Stimulated activated CD8-positive, alpha-beta memory T cell treated with anti-CD3 and anti-CD28 coated beads, Interleukin-15, amount 100 ng/mL, for 48 hours (primary cell): Measurements from ENCODE around the gene TEKTIP1.
"Not testable (repeated sequence)": the region's sequence is repeated elsewhere in the genome, so short reads cannot be mapped to it uniquely, and the experiment has no call there.

Experiments
- DNase-seq, 2 donors: peaks; one replicate each; pipeline ENCODE4 v3.0.0-alpha.2; 2020; ENCODE audit warnings: low read depth in 2 of 2

Gene TEKTIP1

DNA sequence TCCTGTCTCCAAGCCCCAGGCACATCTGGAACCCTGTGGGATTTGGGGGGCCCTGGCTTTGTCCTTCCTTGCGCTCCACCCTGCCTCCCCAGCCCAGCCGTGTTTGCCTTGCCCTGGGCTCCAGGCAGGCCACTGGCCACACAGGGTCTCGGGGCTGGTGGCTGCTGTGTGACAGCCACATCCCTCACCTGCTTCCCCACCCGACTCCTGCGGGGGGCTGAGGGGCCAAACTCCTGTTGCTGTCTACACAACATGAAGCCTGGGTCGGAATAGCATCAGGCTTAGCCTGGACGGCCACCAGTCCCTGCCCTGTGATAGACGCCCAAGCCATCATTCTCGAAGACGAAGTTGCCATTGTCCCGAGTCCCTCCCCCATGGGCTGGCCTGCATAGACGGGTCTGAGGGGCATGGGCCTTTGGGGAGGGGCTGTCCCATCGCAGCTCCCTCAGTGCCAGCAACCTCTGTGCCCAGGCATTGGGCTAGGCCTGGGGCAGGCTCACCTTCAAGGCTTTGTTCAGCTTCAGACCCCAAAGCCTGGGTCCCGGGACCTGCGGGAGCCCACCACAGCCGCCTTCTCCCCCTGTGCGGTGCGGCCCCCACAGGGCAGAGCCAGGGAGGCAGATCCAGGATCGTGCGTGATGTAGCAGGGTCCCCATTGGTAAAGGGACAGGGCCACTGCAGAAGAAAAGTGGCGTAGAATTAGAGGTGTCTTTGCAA is 15.5 kb upstream of the TEKTIP1 start:
- DNase-seq = no peak

DNA sequence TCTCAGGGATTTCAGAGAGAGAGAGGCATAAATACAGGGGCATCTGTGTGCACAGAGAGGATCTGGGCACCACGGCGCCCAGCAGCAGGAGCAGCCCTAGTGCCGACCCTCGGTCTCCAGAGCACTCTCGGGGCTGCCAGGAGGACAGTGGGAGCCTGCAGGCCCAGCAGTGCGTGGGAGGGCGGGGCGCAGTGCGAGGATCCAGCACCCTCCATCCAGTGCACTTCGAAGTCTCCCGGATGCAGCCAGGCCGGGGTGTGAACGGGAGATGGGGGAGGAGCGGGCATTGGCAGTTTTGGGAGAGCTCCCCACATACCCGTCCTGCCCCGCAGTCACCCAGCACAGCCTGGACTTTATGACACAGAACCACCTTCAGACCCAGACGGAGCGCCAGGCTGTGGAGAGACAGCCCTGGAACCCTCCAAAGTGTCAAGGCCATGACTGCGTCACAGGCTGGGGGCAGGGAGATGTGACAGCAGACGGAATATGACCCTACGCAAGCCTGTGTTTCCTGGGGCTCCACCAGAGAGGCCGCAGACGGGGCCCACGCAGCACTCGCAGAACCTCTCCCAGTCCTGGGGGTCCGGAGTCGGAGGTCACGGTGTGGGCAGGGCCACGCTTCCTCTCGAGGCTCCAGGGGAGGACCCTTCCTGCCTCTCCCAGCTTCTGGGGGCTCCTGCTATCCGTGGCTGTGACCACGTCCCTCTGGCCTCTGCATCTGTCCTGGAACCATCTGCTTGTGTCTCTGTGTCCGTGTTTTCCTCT is 14.7 kb upstream of the TEKTIP1 start:
- no peak for DNase-seq

DNA sequence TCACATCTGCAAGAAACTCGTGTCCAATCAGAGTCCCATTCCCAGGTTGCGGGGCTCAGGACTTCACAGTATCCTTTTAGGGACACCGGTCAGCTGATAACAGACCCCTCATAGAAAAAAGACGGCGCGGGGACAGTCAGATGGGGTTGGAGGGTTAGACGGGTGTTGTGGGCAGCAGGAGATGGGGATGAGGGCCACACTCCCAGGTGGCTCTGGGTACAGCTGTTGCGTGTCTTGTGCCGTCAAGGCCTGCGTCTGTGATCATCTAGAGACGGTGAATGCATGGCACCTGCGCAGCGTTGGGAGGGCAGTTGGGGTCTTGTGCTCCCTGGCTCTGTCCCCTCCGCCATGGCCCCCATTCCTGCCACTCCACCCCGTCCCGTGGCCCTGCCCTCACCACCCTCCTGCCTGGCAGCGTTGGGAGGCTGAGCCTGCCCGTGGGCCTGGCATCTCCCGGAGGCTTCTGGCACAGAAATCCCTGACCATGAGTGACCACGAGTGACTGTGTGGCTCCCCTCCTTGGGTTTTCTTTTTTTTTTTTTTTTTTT is 14.0 kb upstream of the TEKTIP1 start:
- no peak for DNase-seq

DNA sequence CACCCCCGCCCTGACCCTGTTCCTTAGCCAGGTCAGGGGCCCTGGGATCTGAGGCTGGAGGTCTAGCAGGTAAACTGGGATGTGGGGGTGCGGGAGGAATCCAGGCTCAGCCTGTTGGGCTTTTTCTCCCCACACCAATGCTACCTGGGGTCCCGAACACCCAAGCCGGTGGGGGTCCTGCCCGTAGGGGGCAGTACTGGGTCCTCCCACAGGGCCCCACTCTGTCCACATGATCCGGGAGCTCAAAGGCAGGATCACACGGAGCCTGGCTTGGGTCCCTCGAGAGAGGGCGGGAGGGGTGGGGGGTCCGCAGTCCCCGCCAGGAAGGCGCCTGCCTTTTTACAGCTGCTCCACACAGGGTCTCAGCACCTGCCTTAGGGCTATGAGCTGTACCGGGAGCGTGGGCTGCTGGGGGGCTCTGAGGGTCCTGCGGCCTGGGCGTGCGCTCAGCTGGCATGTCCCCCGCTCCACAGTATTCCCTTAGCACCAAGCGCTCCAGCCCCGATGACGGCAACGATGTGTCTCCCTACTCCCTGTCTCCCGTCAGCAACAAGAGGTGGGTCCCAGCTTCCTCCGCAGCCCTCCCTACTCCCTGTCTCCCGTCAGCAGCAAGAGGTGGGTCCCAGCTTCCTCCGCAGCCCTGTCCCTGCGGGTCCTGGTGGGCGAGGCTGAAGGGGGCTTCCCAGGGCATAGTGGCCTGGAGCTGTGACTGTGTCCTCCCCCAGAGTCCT is 12.3 kb upstream of the TEKTIP1 start:
- no peak for DNase-seq

DNA sequence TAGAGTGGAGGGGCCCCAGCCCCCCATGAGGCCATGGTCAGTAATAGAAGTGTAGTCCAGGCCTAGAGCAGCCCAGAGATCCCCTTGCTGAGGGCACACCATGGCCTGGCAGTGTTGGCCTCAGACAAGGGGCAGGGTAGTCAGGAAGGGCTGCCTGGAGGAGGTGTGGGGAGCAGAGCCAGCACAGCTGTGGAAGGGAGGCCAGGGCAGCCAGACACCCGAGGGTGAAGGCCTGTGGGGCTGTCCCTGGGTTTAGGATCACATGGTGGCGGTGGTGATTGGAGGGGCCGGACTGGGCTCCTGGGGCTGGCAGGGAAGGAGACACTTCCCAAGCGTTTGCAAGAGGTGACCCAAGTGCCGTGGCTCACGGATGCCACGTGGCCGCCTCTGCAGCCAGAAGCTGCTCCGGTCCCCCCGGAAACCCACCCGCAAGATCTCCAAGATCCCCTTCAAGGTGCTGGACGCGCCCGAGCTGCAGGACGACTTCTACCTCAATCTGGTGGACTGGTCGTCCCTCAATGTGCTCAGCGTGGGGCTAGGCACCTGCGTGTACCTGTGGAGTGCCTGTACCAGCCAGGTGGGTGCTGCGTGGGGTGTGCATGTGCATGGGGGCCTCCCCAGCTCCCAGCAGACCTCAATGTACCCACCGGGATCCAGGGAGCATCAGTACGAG is 11.6 kb upstream of the TEKTIP1 start:
- DNase-seq = no peak

DNA sequence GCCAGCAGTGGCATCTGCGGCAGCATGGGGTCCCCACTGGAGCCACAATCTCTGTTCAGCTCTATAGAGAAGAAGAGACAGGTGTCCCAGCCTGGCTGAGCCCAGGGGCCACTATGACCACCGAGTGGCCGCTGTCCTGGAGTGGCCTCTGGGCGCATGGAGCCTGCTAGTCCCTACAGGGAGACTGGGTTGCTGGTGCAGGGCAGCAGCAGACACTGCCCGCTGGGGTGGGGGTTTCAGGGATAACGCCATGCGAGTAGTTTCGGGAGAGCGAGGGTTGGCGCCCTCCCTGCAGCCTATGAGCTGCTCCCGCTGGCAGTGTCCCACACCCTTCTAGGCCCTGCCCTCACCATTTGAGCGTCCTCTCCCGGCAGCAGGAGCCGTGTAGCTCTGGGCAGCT is 10.9 kb upstream of the TEKTIP1 start:
- DNase-seq = no peak

DNA sequence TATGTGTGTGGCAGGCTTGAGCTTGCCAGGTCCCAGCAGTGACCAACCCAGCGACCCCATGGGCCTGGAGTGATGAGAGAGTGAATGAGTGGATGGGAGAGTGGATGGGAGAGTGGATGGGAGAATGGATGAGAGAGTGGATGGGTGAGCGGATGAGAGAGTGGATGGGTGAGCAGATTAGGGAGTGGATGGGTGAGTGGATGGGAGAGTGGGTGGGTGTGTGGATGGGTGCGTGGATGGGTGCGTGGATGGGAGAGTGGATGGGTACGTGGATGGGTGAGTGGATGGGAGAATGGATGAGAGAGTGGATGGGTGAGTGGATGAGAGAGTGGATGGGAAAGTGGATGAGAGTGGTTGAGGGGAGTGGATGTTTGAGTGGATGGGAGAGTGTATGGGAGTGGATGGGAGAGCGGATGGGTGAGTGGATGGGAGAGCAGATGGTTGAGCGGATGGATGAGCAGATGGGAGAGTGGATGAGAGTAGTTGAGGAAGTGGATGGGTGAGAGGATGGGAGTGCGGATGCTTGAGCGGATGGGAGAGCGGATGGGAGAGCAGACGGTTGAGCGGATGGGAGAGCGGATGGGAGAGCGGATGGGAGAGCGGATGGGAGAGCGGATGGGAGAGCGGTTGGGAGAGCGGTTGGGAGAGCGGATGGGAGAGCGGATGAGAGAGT is 10.3 kb upstream of the TEKTIP1 start:
- DNase-seq = no peak

DNA sequence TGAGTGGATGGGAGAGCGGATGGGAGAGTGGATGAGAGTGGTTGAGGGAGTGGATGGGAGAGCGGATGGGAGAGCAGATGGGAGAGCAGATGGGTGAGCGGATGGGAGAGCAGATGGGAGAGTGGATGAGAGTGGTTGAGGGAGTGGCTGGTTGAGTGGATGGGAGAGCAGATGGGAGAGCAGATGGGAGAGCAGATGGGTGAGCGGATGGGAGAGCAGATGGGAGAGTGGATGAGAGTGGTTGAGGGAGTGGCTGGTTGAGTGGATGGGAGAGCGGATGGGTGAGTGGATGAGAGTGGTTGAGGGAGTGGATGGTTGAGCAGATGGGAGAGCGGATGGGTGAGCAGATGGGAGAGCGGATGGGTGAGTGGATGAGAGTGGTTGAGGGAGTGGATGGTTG is 9.7 kb upstream of the TEKTIP1 start:
- not testable (repeated sequence) for DNase-seq

DNA sequence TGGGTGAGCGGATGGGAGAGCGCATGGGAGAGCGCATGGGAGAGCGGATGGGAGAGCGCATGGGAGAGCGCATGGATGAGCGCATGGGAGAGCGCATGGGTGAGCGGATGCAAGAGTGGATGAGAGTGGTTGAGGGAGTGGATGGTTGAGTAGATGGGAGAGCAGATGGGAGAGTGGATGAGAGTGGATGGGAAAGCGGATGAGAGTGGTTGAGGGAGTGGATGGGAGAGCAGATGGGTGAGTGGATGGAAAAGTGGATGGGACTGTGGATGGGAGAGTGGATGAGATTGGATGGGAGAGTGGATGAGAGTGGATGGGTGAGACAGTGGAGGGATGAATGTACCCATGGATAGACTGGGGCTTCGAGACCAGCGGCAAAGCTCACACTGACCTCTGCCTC is 8.6 kb upstream of the TEKTIP1 start:
- no peak for DNase-seq

DNA sequence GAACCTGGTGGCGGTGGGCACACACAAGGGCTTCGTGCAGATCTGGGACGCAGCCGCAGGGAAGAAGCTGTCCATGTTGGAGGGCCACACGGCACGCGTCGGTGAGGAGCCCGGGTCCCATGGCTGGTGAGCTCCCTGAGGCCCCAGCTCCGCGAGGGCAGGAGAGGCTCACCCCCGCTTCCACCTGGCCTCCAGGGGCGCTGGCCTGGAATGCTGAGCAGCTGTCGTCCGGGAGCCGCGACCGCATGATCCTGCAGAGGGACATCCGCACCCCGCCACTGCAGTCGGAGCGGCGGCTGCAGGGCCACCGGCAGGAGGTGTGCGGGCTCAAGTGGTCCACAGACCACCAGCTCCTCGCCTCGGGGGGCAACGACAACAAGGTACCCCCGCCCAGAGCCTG is 7.3 kb upstream of the TEKTIP1 start:
- no peak for DNase-seq

DNA sequence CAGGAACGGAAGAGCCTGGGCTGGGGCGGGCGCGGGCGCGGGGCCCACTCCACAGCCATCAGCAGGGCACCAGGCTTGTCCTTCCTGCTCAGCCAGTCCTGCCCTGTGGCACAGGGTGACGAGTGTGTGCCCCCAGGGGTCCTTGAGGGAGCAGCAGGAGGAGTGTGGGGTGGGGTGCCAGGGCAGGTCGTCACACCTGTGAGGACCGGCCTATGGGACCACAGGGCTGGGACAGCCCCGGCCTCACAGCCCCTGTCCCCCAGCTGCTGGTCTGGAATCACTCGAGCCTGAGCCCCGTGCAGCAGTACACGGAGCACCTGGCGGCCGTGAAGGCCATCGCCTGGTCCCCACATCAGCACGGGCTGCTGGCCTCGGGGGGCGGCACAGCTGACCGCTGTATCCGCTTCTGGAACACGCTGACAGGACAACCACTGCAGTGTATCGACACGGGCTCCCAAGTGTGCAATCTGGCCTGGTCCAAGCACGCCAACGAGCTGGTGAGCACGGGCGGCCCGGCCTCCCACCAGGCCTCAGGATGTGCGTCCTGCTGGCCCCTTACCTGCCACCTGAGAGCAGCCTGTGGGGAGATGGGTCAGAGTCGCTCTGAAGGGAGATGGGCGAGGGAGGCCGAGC is 6.7 kb upstream of the TEKTIP1 start:
- no peak for DNase-seq

DNA sequence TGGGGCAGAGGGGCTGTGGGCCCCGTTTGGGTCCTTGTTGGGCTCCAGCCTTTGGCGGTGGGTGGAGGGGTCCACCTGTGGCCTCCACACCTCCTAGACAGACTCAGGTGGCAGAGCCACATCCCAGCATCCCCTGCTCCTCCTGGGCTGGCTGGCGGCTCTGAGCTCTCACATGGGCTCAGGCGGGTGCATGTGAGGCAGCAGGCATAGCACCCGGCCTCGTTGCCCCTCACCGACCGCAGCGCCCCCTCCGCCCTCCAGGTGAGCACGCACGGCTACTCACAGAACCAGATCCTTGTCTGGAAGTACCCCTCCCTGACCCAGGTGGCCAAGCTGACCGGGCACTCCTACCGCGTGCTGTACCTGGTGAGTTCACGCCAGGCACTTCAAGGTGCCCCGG is 5.9 kb upstream of the TEKTIP1 start:
- no peak for DNase-seq

DNA sequence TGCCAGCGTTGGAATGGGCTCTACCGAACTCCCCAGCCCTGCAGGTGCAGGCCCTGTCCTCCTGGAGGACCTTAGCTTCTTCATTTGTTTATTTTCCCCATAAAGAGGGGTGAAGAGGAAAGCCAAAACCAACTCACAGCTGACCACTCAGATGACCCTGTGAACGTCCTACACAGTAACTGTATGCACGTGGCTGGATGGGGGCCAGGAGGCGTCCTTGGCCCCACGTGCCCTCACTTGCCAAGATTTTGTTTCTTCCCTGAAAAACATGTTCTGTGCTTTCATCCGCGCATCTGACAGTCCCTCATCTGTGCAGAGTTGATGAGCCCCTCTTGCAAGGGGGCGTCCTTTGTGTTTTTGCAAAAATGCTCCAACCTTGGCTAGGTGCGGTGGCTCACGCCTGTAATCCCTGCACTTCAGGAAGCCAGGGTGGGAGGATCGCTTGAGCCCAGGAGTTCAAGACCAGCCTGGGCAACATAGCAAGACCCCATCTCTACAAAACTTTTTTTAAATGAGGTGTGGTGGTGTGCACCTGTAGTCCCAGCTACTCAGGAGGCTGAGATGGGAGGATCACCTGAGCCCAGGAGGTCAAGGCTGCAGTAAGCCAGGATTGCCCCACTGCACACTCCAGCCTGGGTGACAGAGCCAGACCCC is 5.3 kb upstream of the TEKTIP1 start:
- no peak for DNase-seq

DNA sequence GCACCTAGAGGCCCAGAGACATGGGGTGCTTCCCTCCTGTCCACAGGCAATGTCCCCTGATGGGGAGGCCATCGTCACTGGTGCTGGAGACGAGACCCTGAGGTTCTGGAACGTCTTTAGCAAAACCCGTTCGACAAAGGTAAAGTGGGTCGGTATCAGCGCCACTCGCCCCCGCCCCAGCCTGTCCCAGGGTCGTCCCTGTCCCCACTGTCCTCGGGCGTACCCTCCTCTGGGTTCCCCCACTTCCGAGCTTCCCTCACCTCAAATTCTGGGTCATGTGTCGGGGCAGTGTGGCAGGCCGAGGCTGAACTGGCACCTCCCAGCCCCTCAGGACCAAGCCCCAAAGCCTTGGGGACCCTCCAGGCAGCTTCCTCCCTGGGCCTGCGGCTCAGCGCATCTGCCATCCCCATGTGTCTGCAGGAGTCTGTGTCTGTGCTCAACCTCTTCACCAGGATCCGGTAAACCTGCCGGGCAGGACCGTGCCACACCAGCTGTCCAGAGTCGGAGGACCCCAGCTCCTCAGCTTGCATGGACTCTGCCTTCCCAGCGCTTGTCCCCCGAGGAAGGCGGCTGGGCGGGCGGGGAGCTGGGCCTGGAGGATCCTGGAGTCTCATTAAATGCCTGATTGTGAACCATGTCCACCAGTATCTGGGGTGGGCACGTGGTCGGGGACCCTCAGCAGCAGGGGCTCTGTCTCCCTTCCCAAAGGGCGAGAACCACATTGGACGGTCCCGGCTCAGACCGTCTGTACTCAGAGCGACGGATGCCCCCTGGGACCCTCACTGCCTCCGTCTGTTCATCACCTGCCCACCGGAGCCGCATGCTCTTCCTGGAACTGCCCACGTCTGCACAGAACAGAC is 4.4 kb upstream of the TEKTIP1 start:
- no peak for DNase-seq

DNA sequence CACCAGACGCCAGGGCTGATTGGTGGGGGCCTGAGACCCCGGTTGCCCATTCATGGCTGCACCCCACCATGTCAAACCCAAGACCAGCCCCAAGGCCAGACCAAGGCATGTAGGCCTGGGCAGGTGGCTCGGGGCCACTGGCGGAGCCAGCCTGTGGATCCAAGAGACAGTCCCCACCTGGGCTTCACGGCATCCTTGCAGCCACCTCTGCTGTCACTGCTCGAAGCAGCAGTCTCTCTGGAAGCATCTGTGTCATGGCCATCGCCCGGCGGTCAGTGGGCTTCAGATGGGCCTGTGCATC is 3.8 kb upstream of the TEKTIP1 start:
- no peak for DNase-seq

DNA sequence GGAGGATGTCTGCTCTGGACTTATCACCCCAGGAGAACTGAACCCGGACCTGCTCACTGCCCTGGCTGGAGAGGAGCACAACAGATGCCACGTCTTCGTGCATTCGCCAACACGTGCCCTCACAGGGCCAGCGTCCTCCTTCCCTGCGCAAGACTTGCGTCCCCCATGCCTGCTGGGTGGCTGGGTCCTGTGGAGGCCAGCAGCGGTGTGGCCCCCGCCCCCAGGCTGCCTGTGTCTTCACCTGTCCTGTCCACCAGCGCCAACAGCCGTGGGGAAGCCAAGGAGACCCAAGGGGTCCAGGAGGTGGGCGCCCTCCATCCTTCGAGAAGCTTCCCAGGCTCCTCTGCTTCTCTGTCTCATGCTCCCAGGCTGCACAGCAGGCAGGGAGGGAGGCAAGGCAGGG is 3.4 kb upstream of the TEKTIP1 start:
- no peak for DNase-seq

DNA sequence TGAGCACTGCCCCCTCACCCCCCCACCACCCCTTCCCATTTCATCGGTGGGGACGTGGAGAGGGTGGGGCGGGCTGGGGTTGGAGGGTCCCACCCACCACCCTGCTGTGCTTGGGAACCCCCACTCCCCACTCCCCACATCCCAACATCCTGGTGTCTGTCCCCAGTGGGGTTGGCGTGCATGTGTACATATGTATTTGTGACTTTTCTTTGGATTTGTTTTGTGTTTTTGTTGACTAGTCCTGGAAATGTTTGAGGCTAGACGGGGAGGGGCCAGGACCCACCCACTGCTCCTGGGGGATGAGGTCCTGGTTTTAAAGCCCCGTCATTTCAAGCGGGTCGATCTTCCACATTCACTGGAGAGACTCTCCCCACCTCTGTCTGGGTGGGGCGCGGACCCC is 3.0 kb upstream of the TEKTIP1 start:
- DNase-seq = no peak

DNA sequence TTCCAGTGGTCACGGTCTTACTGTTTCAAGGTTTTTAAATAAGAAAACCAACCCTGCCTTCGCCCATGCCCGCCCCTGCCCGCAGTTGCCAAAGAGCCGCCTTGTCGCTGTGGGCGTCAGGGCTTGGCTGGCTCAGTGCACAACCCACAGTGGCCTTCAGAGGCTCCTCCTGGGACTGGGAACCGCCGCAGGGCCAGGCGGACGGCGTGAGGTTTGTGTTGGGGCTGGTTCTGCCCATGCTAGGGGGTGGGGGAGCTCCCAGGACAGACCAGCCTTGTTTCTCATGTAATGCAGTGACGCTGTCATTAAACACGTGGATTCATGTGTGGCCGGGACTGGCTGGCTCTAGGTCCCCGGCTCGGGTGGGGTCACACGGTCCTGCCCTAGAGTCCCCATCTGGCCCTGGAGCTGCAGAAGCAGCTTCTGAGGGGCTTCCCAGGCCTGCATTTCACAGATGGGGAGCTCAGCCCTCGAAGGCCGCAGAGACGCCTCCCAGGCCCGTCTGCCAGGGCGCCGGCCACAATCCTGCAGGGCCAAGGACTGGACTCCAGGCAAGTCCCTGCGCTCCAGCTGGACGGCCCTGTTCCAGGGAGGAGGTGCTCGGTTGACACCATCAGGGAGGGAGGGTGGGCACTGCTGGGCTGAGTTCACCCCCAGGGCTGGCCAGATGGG is 2.4 kb upstream of the TEKTIP1 start:
- DNase-seq = no peak

DNA sequence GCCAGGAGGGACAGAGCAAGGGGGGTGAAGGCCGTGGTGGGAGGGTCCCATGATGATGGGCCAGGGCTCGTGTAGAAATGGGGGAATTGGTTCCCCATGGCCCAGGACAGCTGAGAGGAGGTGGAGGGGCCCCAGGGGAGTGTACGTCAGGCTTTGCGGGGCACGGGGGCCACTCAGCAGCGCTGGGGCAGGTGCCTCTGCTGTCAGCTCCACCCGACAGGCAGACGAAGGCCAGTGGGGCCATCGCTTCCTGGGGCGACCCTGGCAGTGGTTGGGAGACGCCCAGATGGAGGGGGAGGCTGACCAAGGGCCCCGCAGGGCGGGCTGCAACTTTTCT is 1.9 kb upstream of the TEKTIP1 start:
- DNase-seq = no peak
